ENCODE data around the gene C9orf40.

DNA sequence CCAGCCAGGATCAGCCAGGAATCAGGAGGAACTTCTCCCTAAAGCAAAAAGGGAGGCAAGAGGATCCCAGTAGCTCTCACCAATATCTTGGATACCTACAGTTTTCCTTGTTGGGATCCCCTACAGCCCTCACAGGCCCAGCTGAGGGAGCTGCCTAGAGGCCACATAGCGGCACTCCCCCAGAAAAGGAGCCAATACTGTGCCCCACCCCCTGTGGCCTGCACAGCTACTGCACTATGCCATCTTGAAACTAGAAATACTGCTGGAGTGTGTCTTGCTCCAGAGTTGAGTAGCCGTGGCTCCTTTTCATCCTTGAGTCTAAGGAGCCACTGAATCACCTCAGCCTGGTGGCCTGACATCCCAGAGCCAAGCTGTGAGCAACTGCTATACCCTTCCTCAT is 42.7 kb downstream of the C9orf40 start:
- TF ChIP-seq, protein P1, sequence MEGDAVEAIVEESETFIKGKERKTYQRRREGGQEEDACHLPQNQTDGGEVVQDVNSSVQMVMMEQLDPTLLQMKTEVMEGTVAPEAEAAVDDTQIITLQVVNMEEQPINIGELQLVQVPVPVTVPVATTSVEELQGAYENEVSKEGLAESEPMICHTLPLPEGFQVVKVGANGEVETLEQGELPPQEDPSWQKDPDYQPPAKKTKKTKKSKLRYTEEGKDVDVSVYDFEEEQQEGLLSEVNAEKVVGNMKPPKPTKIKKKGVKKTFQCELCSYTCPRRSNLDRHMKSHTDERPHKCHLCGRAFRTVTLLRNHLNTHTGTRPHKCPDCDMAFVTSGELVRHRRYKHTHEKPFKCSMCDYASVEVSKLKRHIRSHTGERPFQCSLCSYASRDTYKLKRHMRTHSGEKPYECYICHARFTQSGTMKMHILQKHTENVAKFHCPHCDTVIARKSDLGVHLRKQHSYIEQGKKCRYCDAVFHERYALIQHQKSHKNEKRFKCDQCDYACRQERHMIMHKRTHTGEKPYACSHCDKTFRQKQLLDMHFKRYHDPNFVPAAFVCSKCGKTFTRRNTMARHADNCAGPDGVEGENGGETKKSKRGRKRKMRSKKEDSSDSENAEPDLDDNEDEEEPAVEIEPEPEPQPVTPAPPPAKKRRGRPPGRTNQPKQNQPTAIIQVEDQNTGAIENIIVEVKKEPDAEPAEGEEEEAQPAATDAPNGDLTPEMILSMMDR (IDR thresholded peaks at IDR 0.05; ENCODE audit: insufficient read depth, low read length): no peak
- TF ChIP-seq, protein P2, sequence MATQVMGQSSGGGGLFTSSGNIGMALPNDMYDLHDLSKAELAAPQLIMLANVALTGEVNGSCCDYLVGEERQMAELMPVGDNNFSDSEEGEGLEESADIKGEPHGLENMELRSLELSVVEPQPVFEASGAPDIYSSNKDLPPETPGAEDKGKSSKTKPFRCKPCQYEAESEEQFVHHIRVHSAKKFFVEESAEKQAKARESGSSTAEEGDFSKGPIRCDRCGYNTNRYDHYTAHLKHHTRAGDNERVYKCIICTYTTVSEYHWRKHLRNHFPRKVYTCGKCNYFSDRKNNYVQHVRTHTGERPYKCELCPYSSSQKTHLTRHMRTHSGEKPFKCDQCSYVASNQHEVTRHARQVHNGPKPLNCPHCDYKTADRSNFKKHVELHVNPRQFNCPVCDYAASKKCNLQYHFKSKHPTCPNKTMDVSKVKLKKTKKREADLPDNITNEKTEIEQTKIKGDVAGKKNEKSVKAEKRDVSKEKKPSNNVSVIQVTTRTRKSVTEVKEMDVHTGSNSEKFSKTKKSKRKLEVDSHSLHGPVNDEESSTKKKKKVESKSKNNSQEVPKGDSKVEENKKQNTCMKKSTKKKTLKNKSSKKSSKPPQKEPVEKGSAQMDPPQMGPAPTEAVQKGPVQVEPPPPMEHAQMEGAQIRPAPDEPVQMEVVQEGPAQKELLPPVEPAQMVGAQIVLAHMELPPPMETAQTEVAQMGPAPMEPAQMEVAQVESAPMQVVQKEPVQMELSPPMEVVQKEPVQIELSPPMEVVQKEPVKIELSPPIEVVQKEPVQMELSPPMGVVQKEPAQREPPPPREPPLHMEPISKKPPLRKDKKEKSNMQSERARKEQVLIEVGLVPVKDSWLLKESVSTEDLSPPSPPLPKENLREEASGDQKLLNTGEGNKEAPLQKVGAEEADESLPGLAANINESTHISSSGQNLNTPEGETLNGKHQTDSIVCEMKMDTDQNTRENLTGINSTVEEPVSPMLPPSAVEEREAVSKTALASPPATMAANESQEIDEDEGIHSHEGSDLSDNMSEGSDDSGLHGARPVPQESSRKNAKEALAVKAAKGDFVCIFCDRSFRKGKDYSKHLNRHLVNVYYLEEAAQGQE (IDR thresholded peaks at IDR 0.05; ENCODE audit: insufficient replicate concordance, low read depth): no peak
- TF ChIP-seq SPI1 (IDR thresholded peaks at IDR 0.05; ENCODE audit: borderline replicate concordance, low read depth) (no peak), POLR2AphosphoS5 (IDR thresholded peaks at IDR 0.05; ENCODE audit: low read depth) (no peak)

Data from HL-60 (cell line).